PC-3 (cell line): Measurements from ENCODE around the gene FA2H.

Experiments used
- EZH2 ChIP-seq: fragments of 300-600 bp; sonication (generic); IDR thresholded peaks from one replicate; pipeline ENCODE4 v1.6.1; 2017; ENCODE audit warnings: antibody characterized with exemption, mild to moderate bottlenecking, low read length; ENCODE audit not compliant: unreplicated experiment
- EZH2phosphoT487 ChIP-seq: fragments of 300-600 bp; sonication (generic); IDR thresholded peaks from 2 replicates; pipeline ENCODE4 v1.6.1; 2018; ENCODE audit warnings: mild to moderate bottlenecking, antibody characterized with exemption, low read length, borderline replicate concordance
- TF ChIP-seq, protein P1 (sequence below): fragments of 300-600 bp; sonication (generic); conservative IDR thresholded peaks from 2 replicates; pipeline ENCODE4 v1.5.1; 2017; ENCODE audit warnings: antibody characterized with exemption, low read depth, mild to moderate bottlenecking, low read length

GRCh38 chr16:74745926-74746325 lies 28.7 kb downstream of the FA2H start:
- TF ChIP-seq, protein P1, sequence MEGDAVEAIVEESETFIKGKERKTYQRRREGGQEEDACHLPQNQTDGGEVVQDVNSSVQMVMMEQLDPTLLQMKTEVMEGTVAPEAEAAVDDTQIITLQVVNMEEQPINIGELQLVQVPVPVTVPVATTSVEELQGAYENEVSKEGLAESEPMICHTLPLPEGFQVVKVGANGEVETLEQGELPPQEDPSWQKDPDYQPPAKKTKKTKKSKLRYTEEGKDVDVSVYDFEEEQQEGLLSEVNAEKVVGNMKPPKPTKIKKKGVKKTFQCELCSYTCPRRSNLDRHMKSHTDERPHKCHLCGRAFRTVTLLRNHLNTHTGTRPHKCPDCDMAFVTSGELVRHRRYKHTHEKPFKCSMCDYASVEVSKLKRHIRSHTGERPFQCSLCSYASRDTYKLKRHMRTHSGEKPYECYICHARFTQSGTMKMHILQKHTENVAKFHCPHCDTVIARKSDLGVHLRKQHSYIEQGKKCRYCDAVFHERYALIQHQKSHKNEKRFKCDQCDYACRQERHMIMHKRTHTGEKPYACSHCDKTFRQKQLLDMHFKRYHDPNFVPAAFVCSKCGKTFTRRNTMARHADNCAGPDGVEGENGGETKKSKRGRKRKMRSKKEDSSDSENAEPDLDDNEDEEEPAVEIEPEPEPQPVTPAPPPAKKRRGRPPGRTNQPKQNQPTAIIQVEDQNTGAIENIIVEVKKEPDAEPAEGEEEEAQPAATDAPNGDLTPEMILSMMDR: no peak
- no peak for TF ChIP-seq EZH2
- no peak for TF ChIP-seq EZH2phosphoT487
